PC-9 (cell line): ENCODE data around the gene PALMD.

Experiments
- CTCF ChIP-seq: fragments of 200-600 bp; sonication (generic); conservative IDR thresholded peaks from 2 replicates; pipeline ENCODE4 v1.6.1; 2017; ENCODE audit warnings: mixed run types, antibody characterized with exemption, mild to moderate bottlenecking, moderate library complexity
- EZH2 ChIP-seq: fragments of 200-600 bp; sonication (generic); IDR thresholded peaks from 2 replicates; pipeline ENCODE4 v1.8.0; 2017; ENCODE audit warnings: antibody characterized with exemption, low read depth

GRCh38 chr1:99636647-99637175 is 9.2 kb upstream of the PALMD start:
- TF ChIP-seq CTCF (no peak), EZH2 (no peak)
